ENCODE measurements around the gene ZSWIM7. TPM values are rescaled to one million over a fixed set of nuclear protein-coding genes. Genes with fewer than 3 reads are reported as not detected.

ZSWIM7 gene
- total and polyA plus RNA-seq, 7 donors = 13.0 to 55.5 (median 25.8) TPM

GRCh38 chr17:15958484-15958854, 41.0 kb downstream of the ZSWIM7 start:
- no peaks in the 10 kb centered on the region for H3K27me3 ChIP-seq
- H3K27ac ChIP-seq = peak overlapping the region in 2 of 4 donors; percentile 16 to 47
- H3K4me1 ChIP-seq = peaks cover 0 to 26% (median 14%) of the 10 kb centered on the region in 4 donors
- no peak for TF ChIP-seq POLR2A (IDR thresholded peaks at IDR 0.05)
- TF ChIP-seq EP300 (IDR thresholded peaks at IDR 0.05) = no peak
- TF ChIP-seq POLR2AphosphoS5 (IDR thresholded peaks at IDR 0.05) = no peak
- TF ChIP-seq CTCF (IDR thresholded peaks at IDR 0.05) = no peak
- no peak overlapping the region for H3K4me3 ChIP-seq
- WGBS, 2 donors = 85 to 95% methylated on average over 4 of the region's 4 CpGs
- no peaks in the 10 kb centered on the region for H3K9me3 ChIP-seq
- intact Hi-C loops (cut with DNase I) = no loop called here
- peak; percentile 13 for DNase-seq
- no peaks in the 10 kb centered on the region for H3K36me3 ChIP-seq

GRCh38 chr17:15957608-15958307, 41.7 kb downstream of the ZSWIM7 start:
- TF ChIP-seq EP300 (IDR thresholded peaks at IDR 0.05) = no peak
- no peak for TF ChIP-seq POLR2AphosphoS5 (IDR thresholded peaks at IDR 0.05)
- TF ChIP-seq POLR2A (IDR thresholded peaks at IDR 0.05) = no peak
- TF ChIP-seq CTCF (IDR thresholded peaks at IDR 0.05) = no peak
- WGBS, 2 donors = 60 to 85% methylated on average over 18 to 19 of the region's 19 CpGs
- Histone ChIP-seq H3K27me3 (no peaks in the 10 kb centered on the region), H3K9me3 (no peaks in the 10 kb centered on the region), H3K4me3 (no peak overlapping the region), H3K27ac (no peak overlapping the region), H3K36me3 (no peaks in the 10 kb centered on the region), H3K4me1 (peaks cover 0 to 26% (median 14%) of the 10 kb centered on the region in 4 donors)
- intact Hi-C loops (cut with DNase I) = no loop called here
- peak; percentile 52 for DNase-seq

DNA sequence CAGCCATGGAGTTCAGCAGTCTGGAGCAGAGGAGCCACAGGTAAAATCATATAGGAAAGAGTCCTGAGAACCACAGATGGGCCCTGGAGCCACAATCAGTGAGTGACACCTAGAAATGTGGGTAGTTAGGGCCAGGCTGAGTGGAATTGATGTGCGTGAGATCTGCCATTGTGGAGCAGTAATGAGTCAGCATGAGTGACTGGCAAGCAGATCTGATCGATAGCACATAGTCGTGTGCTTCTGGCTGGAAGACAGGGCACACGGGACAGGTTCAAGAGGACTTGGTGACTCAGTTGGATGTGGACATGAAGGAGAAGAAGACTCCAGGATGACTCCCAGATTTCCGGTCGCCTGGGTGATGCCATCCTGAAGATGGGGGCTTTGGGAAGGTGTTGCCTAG, 42.3 kb downstream of the ZSWIM7 start:
- Histone ChIP-seq H3K4me1 (peaks cover 0 to 26% (median 14%) of the 10 kb centered on the region in 4 donors), H3K9me3 (no peaks in the 10 kb centered on the region), H3K36me3 (no peaks in the 10 kb centered on the region), H3K27me3 (no peaks in the 10 kb centered on the region), H3K4me3 (no peak overlapping the region), H3K27ac (no peak overlapping the region)
- intact Hi-C loops (cut with DNase I) = no loop called here
- TF ChIP-seq CTCF (IDR thresholded peaks at IDR 0.05) (no peak), POLR2AphosphoS5 (IDR thresholded peaks at IDR 0.05) (no peak), EP300 (IDR thresholded peaks at IDR 0.05) (no peak), POLR2A (IDR thresholded peaks at IDR 0.05) (no peak)
- WGBS, 2 donors = 85 to 90% methylated on average over 6 of the region's 6 CpGs
- DNase-seq = peak; percentile 10

DNA sequence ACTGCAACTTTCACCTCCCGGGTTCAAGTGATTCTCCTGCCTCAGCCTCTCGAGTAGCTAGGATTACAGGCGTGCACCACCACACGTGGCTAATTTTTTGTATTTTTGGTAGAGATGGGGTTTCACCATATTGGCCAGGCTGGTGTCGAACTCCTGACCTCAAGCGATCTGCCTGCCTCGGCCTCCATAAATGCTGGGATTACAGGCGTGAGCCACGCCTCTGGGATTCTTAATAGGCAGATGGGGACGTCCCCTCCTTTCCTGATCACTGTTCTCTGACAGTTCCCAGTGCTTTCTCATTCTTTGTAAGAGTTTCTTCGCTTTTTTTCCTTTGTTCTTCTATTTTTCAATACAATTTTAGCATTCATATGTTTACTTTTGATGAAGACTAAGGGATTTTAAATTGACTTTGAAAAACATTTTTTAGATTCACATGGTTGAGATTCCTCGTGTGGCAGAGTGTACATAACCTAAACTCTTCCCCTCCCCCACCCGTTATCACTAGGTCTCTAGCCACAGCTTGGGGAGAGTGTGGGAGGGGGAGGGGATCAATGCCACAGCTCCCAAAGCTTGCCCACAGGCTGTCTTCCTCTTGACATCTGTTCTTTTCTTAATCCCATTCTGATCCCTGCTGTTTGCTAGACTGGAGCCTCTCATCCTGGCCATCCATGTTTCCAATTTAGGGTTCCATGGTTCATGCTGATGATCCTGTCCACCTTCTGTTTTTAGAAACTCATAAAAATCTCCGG, 43.5 kb downstream of the ZSWIM7 start:
- Histone ChIP-seq H3K4me3 (no peak overlapping the region), H3K27me3 (no peaks in the 10 kb centered on the region), H3K36me3 (no peaks in the 10 kb centered on the region), H3K4me1 (peaks cover 0 to 26% (median 14%) of the 10 kb centered on the region in 4 donors), H3K9me3 (no peaks in the 10 kb centered on the region), H3K27ac (no peak overlapping the region)
- 73 to 84% methylated on average over 14 of the region's 14 CpGs for WGBS, 2 donors
- TF ChIP-seq CTCF (IDR thresholded peaks at IDR 0.05) (no peak), POLR2AphosphoS5 (IDR thresholded peaks at IDR 0.05) (no peak), POLR2A (IDR thresholded peaks at IDR 0.05) (no peak), EP300 (IDR thresholded peaks at IDR 0.05) (no peak)
- peak; percentile 22 for DNase-seq
- intact Hi-C loops (cut with DNase I) = no loop called here

Measured in sigmoid colon (tissue), 7 donors.